A673 (cell line): ENCODE measurements around the gene LIMK1. TPM values are rescaled to one million over a fixed set of nuclear protein-coding genes. Genes with fewer than 3 reads are reported as not detected.

Experiments
- BruUV-seq: library from RNA; stranded (reverse); fragments of 400-500 nt; replicated peaks from 2 replicates; lab custom pipeline; 2021; lab: Mats Ljungman, UMichigan
- CTCF ChIA-PET: fragments of 300-600 bp; sonication (Branson Sonifier 250); formaldehyde crosslinking; loops from one replicate; lab custom pipeline; 2022; ENCODE audit warnings: antibody characterized with exemption; lab: Charles Lee
- POLR2A ChIA-PET: fragments of 300-600 bp; sonication (Branson Sonifier 250); formaldehyde crosslinking; loops from one replicate; lab custom pipeline; 2022; ENCODE audit warnings: antibody characterized with exemption; ENCODE audit not compliant: low non-redundant PET; lab: Charles Lee
- DNase-seq: peaks from one replicate; pipeline ENCODE4 v3.0.0-alpha.2; 2015; ENCODE audit warnings: low spot score
- H3K27ac ChIP-seq: fragments of 200-600 bp; sonication (generic); 2 replicates; pipeline ENCODE4 v1.5.1; 2016; ENCODE audit warnings: mixed run types, low read depth, mild to moderate bottlenecking, mixed read lengths, antibody characterized with exemption, low read length; ENCODE audit not compliant: poor library complexity, severe bottlenecking
- H3K27me3 ChIP-seq: fragments of 200-600 bp; sonication (generic); replicated peaks from 2 replicates; pipeline ENCODE4 v1.6.1; 2017; ENCODE audit warnings: mixed run types, low read depth, mild to moderate bottlenecking, mixed read lengths, antibody characterized with exemption, low read length; ENCODE audit not compliant: insufficient read depth, poor library complexity
- H3K36me3 ChIP-seq: fragments of 200-600 bp; sonication (generic); 2 replicates; pipeline ENCODE4 v1.6.1; 2016; ENCODE audit warnings: mixed run types, mild to moderate bottlenecking, mixed read lengths, antibody characterized with exemption, low read length; ENCODE audit not compliant: insufficient read depth, poor library complexity, severe bottlenecking
- H3K4me1 ChIP-seq: fragments of 200-600 bp; sonication (generic); 2 replicates; pipeline ENCODE4 v1.6.1; 2017; ENCODE audit warnings: mixed run types, mild to moderate bottlenecking, mixed read lengths, antibody characterized with exemption, low read length; ENCODE audit not compliant: insufficient read depth, poor library complexity, severe bottlenecking
- H3K4me3 ChIP-seq: fragments of 200-600 bp; sonication (generic); 2 replicates; pipeline ENCODE4 v1.5.1; 2016; ENCODE audit warnings: low read depth, mixed run types, mild to moderate bottlenecking, mixed read lengths, low read length; ENCODE audit not compliant: poor library complexity, severe bottlenecking
- H3K9me3 ChIP-seq: fragments of 200-600 bp; sonication (generic); 2 replicates; pipeline ENCODE4 v1.6.1; 2016; ENCODE audit warnings: mixed run types, low read depth, mild to moderate bottlenecking, mixed read lengths, antibody characterized with exemption, low read length; ENCODE audit not compliant: poor library complexity, severe bottlenecking
- EZH2 ChIP-seq: fragments of 200-600 bp; sonication (generic); IDR thresholded peaks from 2 replicates; pipeline ENCODE4 v1.6.1; 2017; ENCODE audit warnings: borderline replicate concordance, low read depth, mild to moderate bottlenecking, mixed read lengths, antibody characterized with exemption, low read length; ENCODE audit not compliant: poor library complexity, severe bottlenecking
- intact Hi-C: fragments of 100-400 bp; cut with micrococcal nuclease; formaldehyde crosslinking; loops from one replicate; pipeline ENCODE4 v1.10.0; 2022; ENCODE audit not compliant: unreplicated experiment
- total RNA-seq: library from RNA; stranded (reverse); gene quantifications from 2 replicates; pipeline ENCODE4 v1.2.3, GENCODE V29; 2021
- TF ChIP-seq, protein P1 (sequence below): fragments of 300-800, 200-600 bp; sonication (generic); conservative IDR thresholded peaks from 2 replicates; pipeline ENCODE4 v1.5.1; 2017; ENCODE audit warnings: low read depth, mild to moderate bottlenecking, antibody characterized with exemption, low read length, moderate library complexity, mixed read lengths

LIMK1 gene
- total RNA-seq, 1 experiment from 2014 or later, result 59.3 TPM

GRCh38 chr7:74155810-74156395 is 72.3 kb downstream of the LIMK1 start:
- POLR2A ChIA-PET, result interaction anchor here (0.6 kb wide), 1 partner anchor 73 kb away, joined by 3 read pairs; no protein-coding TSS in a partner anchor
- H3K27me3 ChIP-seq, result no peaks in the 10 kb centered on the region
- no peak overlapping the region for H3K27ac ChIP-seq
- intact Hi-C loops, result no loop called here
- H3K9me3 ChIP-seq, result no peaks in the 10 kb centered on the region
- TF ChIP-seq, protein P1, sequence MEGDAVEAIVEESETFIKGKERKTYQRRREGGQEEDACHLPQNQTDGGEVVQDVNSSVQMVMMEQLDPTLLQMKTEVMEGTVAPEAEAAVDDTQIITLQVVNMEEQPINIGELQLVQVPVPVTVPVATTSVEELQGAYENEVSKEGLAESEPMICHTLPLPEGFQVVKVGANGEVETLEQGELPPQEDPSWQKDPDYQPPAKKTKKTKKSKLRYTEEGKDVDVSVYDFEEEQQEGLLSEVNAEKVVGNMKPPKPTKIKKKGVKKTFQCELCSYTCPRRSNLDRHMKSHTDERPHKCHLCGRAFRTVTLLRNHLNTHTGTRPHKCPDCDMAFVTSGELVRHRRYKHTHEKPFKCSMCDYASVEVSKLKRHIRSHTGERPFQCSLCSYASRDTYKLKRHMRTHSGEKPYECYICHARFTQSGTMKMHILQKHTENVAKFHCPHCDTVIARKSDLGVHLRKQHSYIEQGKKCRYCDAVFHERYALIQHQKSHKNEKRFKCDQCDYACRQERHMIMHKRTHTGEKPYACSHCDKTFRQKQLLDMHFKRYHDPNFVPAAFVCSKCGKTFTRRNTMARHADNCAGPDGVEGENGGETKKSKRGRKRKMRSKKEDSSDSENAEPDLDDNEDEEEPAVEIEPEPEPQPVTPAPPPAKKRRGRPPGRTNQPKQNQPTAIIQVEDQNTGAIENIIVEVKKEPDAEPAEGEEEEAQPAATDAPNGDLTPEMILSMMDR, result no peak
- TF ChIP-seq EZH2, result no peak
- H3K4me1 ChIP-seq, result no peaks in the 10 kb centered on the region
- no peak overlapping the region for H3K4me3 ChIP-seq
- DNase-seq, result no peak
- CTCF ChIA-PET, result no interaction called here
- no peaks in the 10 kb centered on the region for H3K36me3 ChIP-seq
- no TSS peak for BruUV-seq

DNA sequence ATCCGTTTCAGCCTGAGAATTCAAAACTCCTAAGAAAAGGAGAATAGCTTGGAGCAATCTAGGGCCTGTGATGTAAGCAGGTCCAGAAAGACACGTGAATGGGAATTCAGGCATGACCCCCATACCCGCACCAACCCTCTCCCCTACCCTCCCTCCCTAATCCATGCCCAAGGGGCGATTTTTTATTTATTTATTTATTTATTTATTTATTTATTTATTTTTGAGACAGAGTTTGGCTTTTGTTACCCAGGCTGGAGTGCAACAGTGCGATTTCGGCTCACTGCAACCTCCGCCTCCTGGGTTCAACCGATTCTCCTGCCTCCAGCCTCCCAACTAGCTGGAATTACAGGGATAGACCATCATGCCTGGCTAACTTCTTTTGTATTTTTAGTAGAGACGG is 74.0 kb downstream of the LIMK1 start:
- ChIA-PET CTCF (no interaction called here), POLR2A (no interaction called here)
- H3K4me1 ChIP-seq, result no peaks in the 10 kb centered on the region
- TF ChIP-seq, protein P1, result no peak
- no peak for TF ChIP-seq EZH2
- no peaks in the 10 kb centered on the region for H3K9me3 ChIP-seq
- no peaks in the 10 kb centered on the region for H3K36me3 ChIP-seq
- BruUV-seq, result no TSS peak
- no peaks in the 10 kb centered on the region for H3K27me3 ChIP-seq
- no peak overlapping the region for H3K27ac ChIP-seq
- intact Hi-C loops, result no loop called here
- DNase-seq, result no peak
- H3K4me3 ChIP-seq, result no peak overlapping the region

GRCh38 chr7:74164985-74165456 is 81.4 kb downstream of the LIMK1 start:
- POLR2A ChIA-PET, result interaction anchor here (0.6 kb wide), 1 partner anchor 829 kb away, joined by 4 read pairs; no protein-coding TSS in a partner anchor
- TF ChIP-seq, protein P1, result peak; percentile 38
- no peak for TF ChIP-seq EZH2

More at GRCh38 chr7:74164985-74165456, 81.4 kb downstream of the LIMK1 start:
- Histone ChIP-seq H3K36me3 (no peaks in the 10 kb centered on the region), H3K9me3 (no peaks in the 10 kb centered on the region), H3K27me3 (no peaks in the 10 kb centered on the region), H3K4me3 (no peak overlapping the region), H3K4me1 (no peaks in the 10 kb centered on the region), H3K27ac (no peak overlapping the region)
- no peak for DNase-seq
- no TSS peak for BruUV-seq
- CTCF ChIA-PET, result interaction anchor here (0.6 kb wide), 1 partner anchor 1573 kb away, joined by 3 read pairs; no protein-coding TSS in a partner anchor
- intact Hi-C loops, result no loop called here
